ENCODE measurements around the gene ADCY2. TPM values are rescaled to one million over a fixed set of nuclear protein-coding genes. Genes with fewer than 3 reads are reported as not detected.

Gene ADCY2
- total RNA-seq, 1 experiment from 2014 or later: 31.3 TPM

DNA sequence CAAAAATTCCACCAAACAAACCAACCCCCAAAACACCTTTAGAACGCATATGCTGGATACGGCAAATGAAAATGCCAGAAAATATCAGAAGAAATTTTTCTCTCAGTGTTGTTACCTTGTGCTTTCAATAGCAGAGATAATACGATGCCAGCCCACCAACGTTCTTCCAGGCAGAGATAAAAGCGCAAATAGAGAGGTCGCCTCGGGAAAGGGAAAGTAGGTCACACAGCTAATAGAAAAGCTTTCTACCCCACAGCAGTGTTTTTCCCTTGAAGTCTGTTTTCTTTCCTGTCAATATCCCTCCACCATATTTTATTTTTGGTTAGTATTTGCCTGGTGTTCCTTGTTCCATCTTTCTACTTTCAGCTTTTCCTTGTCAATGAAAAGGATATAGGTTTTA lies 353.7 kb downstream of the ADCY2 start:
- Histone ChIP-seq H2BK120ac (ENCODE audit: low read depth, low read length, poor library complexity, severe bottlenecking) (no peak overlapping the region), H2AK5ac (ENCODE audit: insufficient read length, low read length) (no peak overlapping the region), H3K9ac (ENCODE audit: extremely low read depth, insufficient read length, low read length) (no peak overlapping the region), H2AFZ (ENCODE audit: low read length) (no peak overlapping the region), H2BK12ac (ENCODE audit: insufficient read length, low read depth, low read length) (no peak overlapping the region), H2BK20ac (ENCODE audit: low read depth, low read length, poor library complexity, severe bottlenecking) (no peak overlapping the region), H3K23me2 (ENCODE audit: insufficient read length, low read depth, low read length, poor library complexity, severe bottlenecking) (no peaks in the 10 kb centered on the region), H3K14ac (ENCODE audit: insufficient read depth, low read length) (no peak overlapping the region), H3K4me2 (ENCODE audit: insufficient read depth, insufficient read length, low read length) (no peak overlapping the region), H3K56ac (ENCODE audit: insufficient read length, low read depth, low read length) (no peak overlapping the region), H4K91ac (ENCODE audit: insufficient read length, low read depth, low read length) (no peak overlapping the region), H4K8ac (replicated peaks; ENCODE audit: insufficient read length, low read depth, low read length) (no peak overlapping the region), H3T11ph (ENCODE audit: low read length) (no peak overlapping the region), H3K9me3 (ENCODE audit: control insufficient read depth, low read depth, low read length) (no peaks in the 10 kb centered on the region), H4K5ac (ENCODE audit: insufficient read length, low read depth, low read length) (no peak overlapping the region), H2BK15ac (ENCODE audit: low read depth, low read length) (no peak overlapping the region), H3K27me3 (ENCODE audit: insufficient read depth, low read length) (no peaks in the 10 kb centered on the region), H3K4me1 (ENCODE audit: insufficient read depth, low read length) (no peaks in the 10 kb centered on the region), H2BK5ac (ENCODE audit: insufficient read length, low read length) (no peak overlapping the region), H3K79me2 (ENCODE audit: insufficient read depth, low read length) (no peaks in the 10 kb centered on the region), H3K4ac (ENCODE audit: low read depth, low read length) (no peak overlapping the region), H3K23ac (ENCODE audit: insufficient read length, low read depth, low read length) (no peak overlapping the region), H3K27ac (ENCODE audit: insufficient read length, low read depth, low read length) (no peak overlapping the region), H3K18ac (ENCODE audit: insufficient read length, low read depth, low read length) (no peak overlapping the region), H4K20me1 (ENCODE audit: control insufficient read depth, insufficient read depth, insufficient read length) (no peaks in the 10 kb centered on the region), H3K79me1 (ENCODE audit: insufficient read depth, low read depth, low read length, poor library complexity, severe bottlenecking) (no peaks in the 10 kb centered on the region)
- peaks cover 0 to 6% (median 4%) of the 10 kb centered on the region in 3 experiments; a peak in 4 of 7 replicates for H3K36me3 Mint-ChIP-seq (ENCODE audit: insufficient read depth in 1 of 3, low read depth in 3 of 3)
- no peaks in the 10 kb centered on the region for H3K9me3 Mint-ChIP-seq
- DNase-seq: no peak
- no peak overlapping the region for H3K27ac Mint-ChIP-seq
- no CpG with 5 or more reads among the region's 7 CpGs for WGBS (ENCODE audit: extremely low coverage, insufficient read length, low lambda C conversion rate)
- H3K4me3 Mint-ChIP-seq: no peak overlapping the region
- H3K27me3 Mint-ChIP-seq (ENCODE audit: low read depth): no peaks in the 10 kb centered on the region
- peaks cover 2 to 5% of the 10 kb centered on the region in 2 experiments for H3K4me1 Mint-ChIP-seq
- TF ChIP-seq, protein P1, sequence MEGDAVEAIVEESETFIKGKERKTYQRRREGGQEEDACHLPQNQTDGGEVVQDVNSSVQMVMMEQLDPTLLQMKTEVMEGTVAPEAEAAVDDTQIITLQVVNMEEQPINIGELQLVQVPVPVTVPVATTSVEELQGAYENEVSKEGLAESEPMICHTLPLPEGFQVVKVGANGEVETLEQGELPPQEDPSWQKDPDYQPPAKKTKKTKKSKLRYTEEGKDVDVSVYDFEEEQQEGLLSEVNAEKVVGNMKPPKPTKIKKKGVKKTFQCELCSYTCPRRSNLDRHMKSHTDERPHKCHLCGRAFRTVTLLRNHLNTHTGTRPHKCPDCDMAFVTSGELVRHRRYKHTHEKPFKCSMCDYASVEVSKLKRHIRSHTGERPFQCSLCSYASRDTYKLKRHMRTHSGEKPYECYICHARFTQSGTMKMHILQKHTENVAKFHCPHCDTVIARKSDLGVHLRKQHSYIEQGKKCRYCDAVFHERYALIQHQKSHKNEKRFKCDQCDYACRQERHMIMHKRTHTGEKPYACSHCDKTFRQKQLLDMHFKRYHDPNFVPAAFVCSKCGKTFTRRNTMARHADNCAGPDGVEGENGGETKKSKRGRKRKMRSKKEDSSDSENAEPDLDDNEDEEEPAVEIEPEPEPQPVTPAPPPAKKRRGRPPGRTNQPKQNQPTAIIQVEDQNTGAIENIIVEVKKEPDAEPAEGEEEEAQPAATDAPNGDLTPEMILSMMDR (conservative IDR thresholded peaks at IDR 0.05): no peak

All from H9 (cell line).